Measurements from ENCODE around the gene POC1B.

Gene POC1B

GRCh38 chr12:89470741-89471509 lies 54.9 kb downstream of the POC1B start:
- no peak for TF ChIP-seq ZFX (IDR thresholded peaks at IDR 0.05)
- TF ChIP-seq, protein P1, sequence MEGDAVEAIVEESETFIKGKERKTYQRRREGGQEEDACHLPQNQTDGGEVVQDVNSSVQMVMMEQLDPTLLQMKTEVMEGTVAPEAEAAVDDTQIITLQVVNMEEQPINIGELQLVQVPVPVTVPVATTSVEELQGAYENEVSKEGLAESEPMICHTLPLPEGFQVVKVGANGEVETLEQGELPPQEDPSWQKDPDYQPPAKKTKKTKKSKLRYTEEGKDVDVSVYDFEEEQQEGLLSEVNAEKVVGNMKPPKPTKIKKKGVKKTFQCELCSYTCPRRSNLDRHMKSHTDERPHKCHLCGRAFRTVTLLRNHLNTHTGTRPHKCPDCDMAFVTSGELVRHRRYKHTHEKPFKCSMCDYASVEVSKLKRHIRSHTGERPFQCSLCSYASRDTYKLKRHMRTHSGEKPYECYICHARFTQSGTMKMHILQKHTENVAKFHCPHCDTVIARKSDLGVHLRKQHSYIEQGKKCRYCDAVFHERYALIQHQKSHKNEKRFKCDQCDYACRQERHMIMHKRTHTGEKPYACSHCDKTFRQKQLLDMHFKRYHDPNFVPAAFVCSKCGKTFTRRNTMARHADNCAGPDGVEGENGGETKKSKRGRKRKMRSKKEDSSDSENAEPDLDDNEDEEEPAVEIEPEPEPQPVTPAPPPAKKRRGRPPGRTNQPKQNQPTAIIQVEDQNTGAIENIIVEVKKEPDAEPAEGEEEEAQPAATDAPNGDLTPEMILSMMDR (conservative IDR thresholded peaks at IDR 0.05): peak; percentile 80
- no peak overlapping the region for H3K27ac ChIP-seq

DNA sequence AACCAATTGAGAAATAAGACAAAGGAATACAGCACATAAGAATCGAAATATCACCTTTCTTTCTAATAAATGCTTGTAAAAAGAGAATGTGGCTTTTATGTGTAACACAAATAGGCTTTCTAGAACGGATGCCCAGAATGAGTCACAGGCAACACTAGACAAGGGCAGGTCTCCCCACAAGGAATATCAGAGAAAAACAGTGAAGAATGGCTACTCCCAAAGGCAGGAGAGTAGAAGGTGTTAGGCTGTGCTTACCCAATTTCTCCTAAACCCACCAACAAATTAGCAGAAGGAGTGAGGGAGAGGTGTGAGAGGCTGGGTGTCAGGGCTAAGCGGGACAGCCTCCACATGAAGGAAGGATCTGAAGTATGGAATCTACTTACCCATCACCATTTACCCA lies 56.5 kb downstream of the POC1B start:
- no peak overlapping the region for H3K27ac ChIP-seq
- no peak for TF ChIP-seq ZFX (IDR thresholded peaks at IDR 0.05)
- TF ChIP-seq, protein P1 (conservative IDR thresholded peaks at IDR 0.05): no peak

GRCh38 chr12:89468648-89469326 lies 57.1 kb downstream of the POC1B start:
- no peak overlapping the region for H3K27ac ChIP-seq
- TF ChIP-seq ZFX (IDR thresholded peaks at IDR 0.05): no peak
- TF ChIP-seq, protein P1 (conservative IDR thresholded peaks at IDR 0.05): no peak

- H3K27ac ChIP-seq: no peak overlapping the region
- no peak for TF ChIP-seq ZFX (IDR thresholded peaks at IDR 0.05)
- TF ChIP-seq, protein P1 (conservative IDR thresholded peaks at IDR 0.05): no peak
Measured at GRCh38 chr12:89468017-89468416, 57.8 kb downstream of the POC1B start.

- H3K27ac ChIP-seq: no peak overlapping the region
- TF ChIP-seq ZFX (IDR thresholded peaks at IDR 0.05): no peak
- TF ChIP-seq, protein P1 (conservative IDR thresholded peaks at IDR 0.05): no peak
Measured at GRCh38 chr12:89464974-89465592, 60.8 kb downstream of the POC1B start.

- no peak overlapping the region for H3K27ac ChIP-seq
- no peak for TF ChIP-seq ZFX (IDR thresholded peaks at IDR 0.05)
- TF ChIP-seq, protein P1 (conservative IDR thresholded peaks at IDR 0.05): peak; percentile 60
Measured at GRCh38 chr12:89461649-89462612, 63.9 kb downstream of the POC1B start.
